ENCODE measurements around the gene ELP5.

The ELP5 gene

DNA sequence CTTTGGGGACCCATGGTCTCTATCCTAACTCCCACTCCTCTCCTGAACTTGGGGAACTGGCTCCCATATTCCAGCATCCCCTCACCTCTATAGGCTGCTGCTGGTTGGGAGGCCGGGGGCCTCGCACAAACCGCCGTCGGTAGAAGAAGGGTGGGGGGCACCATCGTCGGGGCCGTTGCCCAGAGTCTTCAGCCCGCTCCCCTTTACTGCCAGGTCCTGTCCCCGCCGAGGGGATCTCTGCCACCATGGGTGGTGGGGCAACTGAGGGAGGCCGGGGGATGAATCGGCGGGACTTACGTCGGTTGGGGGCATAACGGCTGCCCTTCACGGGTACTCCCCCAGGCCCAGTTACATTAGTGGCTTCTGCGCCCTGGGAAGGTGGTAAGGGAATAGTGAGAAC, 38.2 kb downstream of the ELP5 start:
- no peak for DNase-seq

DNA sequence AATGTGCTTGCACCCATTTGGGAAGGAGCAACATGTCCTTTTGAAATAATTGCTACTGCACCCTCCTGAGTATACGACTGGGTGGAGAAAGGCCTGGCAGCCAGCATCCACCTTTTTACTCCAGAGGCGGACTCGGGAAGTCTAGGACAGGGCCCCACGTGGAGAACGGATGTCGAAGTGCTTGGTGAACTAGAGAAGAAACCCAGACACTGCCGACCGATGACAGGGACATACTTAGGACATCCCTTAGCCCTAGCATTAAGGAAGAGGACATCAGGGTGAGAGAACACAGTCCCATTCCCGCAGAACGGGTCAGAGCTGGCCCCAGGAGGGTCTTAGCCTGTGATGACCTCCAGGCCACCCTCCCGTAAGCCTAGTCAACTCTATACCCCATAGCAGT, 38.7 kb downstream of the ELP5 start:
- no peak for DNase-seq

DNA sequence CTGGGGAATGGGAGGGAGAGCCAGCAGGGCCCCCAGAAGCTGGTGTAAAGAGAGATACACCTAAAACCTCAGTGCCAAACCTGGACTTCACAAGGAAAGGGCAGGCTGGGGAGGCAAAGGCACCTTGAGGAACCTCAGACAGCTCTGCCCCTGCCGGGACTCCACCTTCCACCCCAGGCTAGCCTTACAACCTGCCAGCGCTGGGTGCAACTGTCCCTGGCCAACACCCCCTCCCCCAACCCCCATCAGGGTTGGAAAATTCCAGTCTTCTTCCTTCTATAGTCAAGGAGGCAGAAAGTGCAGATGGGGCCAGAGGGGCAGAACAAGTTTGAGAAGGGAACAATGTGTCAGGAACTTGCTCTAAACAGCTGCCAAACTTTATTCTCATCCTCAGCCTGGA, 40.2 kb downstream of the ELP5 start:
- DNase-seq: no peak

DNA sequence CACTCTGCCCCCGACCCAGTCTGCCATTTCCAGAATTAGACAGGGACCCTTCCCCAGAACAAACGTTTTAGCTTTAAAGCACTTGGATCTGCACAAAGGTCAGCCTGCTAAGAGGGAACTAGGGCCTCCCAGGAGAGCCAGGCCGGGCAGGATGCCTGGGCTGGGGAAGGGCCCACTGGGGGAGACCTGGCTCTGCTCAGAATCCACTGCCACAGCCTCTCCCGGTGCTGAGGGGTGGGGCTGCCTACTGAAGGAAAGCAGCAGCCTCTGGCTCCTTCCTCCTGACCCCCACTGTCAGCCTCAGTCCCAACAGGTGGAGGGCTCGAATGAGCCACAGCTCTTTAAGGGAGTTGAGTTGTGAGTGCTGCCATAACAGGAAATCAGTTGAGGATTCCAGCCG, 40.7 kb downstream of the ELP5 start:
- no peak for DNase-seq

DNA sequence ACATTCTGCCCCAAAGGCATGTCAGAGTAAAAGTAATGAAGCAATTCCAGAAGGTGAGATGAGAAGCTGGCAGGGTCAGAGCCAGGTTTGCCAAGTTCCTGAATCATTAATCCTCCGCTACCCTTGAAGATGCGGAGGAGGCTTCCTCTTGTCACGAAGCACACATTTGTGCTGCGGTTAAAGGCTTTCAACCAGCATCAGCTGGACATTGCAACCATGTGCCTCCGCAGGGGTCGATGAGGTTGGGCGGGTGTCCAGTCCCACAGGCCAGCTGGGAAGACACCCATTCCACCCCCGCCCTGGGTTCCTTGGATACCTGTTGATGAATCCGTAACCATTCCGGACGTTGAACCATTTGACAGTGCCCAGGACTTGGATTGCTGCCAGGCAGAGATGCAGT, 41.1 kb downstream of the ELP5 start:
- no peak for DNase-seq

DNA sequence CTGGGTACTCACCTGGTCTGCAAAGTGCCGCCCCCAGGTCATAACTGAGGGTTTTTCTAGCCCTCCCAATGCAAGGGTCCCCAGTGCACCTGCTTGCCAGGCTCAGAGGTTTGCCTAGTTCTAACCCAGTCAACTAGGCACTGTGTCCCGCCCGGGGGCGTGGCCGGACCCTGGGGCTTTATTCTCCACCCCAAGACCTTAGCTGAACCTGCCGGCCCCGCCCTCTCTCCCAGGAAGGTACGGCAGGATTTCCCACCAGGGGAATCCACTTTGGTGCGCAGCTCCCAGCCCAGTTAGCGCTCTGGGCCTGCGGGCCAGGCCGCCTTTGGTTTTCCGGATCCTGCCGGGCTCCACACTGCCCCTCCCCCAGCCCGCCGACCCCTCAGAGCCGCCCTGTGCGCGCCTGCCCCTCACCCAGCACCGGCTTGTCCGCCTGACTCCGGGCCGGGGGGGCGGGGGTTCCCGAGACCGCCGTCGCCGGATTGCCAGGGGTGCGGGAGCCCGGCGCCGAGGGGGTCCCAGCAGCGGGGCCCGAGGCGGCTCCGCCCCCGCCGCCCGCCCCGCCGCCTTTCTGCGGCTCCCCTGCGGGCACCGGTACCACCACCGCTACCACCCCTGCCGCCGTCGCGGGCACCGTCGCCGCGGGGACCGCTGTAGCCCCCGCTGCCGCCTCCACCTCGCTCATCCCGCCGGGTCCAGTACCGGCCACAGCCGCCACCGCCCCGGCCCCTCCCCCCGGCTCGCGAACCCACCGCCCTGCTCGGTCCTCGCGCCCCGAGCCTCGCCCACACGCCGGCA, 42.0 kb downstream of the ELP5 start:
- DNase-seq: no peak

DNA sequence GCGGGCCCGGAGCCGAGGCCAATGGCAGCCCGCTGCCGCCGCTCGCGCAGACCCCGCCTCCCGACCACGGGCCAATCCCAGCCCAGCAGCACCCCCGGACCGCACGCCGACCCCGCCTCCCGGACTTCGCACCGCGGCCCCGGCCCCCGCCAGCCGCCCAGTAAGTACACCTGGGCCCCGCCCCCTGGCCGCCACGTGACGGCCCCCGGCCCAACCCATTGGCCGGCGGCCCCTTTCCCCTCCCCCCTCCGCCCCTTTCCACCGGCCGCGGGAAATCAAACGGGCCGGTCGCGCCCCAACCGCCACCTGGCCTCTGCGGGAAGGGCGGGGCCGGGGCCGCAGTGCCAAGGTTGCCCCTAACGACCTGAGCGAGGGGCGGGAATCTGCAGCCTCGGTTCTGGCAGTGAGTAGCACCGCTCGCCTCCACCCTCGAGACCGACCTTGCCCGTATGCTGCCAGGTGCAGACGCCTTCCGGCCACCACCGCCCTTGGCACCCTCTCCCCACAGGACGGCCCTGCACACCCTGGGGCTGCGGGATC, 42.7 kb downstream of the ELP5 start, which contains the start of gene YBX2:
Gene YBX2 (minus strand): TSS at position 26 of the 540 bp plus-strand sequence. CDS start 139 bp downstream, outside the sequence.
- DNase-seq: peak; percentile 73

DNA sequence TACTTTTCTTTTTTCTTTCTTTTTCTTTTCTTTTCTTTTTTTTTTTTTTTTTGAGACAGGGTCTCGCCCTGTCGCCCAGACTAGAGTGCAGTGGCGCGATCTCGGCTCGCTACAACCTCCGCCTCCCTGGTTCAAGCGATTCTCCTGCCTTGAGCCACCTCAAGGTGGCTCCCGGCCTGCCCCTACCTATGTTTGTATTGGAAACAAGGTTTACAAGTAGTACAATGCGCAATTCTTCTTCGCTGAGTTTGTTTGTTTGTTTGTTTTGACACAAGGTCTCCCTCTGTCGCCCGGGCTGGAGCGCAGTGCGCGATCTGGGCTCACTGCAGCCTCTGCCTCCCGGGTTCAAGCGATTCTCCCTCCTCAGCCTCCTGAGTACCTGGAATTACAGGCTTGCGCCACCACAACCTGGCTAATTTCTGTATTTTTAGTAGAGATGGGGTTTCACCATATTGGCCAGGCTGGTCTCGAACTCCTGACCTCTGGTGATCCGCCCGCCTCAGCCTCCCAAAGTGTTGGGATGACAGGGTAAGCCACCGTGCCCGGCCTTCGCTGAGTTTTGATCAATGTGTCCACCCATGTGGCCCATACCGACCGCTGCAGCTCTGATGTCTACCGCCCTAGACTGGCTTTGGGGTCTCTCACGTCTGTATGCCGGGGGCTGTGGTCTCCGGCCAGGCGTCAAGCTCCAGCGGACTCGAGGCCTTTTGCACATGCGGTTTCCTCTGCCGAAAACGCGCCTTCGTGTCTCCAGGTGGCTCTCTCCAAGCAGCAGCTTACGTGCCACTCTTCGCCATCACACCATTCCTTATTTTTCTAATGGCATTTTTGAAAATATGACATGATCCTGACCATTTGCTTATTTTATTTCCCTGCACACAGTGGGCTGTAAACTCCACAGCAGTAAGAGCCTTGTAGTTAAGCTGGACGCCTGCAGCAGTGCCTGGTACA, 43.5 kb downstream of the ELP5 start:
- no peak for DNase-seq

DNA sequence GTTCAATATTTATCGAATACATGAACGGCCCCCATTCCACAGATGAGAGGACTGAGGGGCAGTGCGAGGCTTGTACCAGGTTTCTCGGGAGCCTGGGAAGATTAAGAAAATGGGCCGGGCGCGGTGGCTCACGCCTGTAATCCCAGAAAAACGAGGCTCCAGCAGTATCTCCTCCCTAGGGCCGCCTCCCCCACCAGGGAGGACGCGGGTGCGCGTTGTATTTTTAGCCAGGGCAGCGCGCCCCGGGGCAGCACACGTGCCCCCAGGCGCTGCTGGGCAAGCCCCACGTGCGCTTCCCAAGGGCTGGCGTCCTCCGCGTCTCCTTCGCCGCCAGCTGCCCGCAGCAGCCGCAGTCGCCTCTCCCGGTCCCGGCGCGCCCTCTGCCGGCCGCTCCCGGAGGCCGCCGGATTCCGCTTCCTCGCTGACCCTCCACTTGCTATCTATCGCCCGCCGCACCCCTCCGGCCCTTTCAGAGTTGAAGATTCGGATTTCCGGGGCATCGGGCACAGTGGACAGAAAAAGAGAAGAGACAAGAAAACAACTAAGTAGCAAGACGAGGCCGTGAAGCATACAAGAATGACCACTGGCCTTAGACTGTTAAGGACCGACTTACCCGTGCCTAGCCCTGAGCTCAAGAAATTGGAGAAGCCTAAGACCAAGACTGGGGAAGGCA, 44.3 kb downstream of the ELP5 start:
- DNase-seq: peak; percentile 65

DNA sequence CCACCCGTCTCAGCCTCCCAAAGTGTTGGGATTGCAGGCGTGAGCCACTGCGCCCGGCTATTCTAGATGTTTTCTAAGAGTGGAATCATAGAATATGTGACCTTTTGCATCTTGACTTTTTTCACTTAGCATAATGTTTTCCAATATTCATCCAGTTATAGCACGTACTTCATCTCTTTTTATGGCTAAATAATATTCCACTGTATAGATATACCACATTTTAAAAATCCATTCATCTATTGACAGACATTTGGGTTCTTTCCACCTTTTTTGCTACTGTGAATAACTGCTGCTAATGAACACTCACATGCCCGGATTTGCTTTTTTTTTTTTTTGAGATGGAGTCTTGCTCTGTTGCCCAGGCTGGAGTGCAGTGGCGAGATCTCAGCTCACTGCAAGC, 52.2 kb downstream of the ELP5 start:
- DNase-seq: no peak

DNA sequence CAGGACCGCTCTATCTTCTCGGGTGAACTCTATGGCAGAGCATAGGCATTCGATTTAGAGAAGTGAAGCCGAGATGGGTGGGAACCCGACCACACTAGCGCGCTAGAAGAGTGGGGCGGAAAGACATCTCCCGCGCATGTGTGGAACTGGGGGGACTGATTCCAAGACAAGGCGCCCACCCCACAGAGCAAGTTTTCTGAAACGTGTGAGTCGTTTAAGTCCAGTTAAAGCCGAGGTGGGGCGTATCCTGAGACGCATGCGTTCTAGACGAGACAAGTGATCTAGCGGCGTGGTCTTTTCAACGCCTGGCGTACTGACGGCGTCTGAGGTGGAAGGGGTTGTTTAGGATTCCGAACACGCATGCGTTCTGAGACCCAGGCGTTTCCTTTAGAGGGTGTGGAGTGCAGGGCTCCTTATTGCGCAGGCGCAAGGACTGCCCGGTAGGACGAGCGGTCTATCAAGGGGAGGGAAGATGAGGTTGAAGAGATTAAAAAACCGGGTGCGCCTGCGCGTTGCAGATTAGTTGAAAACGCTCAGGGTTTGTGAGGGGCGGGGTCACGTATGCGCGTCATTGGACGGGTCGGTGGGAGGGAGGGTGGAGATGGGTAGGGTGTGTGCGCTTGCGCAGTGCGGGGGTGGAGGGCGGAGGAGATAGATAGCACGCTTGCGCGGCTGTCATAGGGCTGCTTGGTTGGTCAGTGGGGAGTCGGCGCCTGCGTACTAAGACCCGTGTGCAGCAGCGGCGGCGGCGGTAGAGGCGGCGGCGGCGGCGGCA, 55.1 kb downstream of the ELP5 start, which contains the start of gene EIF5A:
Gene EIF5A (plus strand): TSS at position 718 of the 775 bp plus-strand sequence. CDS start 2,008 bp downstream, outside the sequence.
- DNase-seq: peak; percentile 100

DNA sequence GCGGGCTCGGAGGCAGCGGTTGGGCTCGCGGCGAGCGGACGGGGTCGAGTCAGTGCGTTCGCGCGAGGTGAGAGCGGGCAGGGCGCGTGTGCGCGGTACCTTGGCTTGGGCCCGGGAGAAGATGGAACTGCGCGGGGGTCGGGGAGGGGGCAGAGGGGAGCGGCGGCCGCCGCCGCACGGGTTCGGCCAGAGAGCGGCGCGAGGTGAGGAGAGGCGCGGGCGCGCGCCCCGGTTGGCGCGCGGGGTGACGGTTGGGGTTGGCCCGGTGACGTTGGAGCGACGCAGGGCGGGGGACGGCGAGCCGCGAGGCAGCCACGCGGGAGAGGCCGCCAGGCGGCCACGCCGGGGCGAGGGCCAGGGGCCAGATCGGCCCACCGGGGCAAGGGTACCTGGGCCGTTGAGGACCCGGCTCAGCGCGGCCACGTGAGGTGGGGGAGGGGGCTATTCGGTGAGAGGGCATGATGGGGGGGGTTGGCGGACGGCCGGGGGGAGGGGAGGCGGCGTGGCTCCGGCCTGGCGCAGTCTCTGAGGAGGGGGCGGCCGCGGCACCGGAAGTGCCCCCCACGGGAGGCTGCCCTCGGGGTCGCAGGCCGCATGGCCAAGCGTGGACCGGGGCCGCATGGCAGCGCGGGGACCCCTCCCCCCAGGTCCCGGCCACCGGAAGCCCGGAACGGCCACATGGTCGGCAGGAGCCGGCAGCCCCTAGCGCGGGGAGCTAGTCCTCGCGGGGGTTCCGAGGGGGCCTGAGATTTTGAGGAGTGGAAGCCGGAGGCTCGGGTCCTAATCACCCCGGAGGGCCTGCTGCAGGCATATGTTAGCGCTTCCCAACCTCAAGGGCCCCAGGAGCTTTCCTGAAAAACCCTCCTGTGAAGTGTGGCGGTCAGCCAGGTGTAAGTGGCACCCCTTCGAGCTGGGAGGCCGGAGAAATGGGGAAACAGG, 55.9 kb downstream of the ELP5 start:
- peak; percentile 50 for DNase-seq

DNA sequence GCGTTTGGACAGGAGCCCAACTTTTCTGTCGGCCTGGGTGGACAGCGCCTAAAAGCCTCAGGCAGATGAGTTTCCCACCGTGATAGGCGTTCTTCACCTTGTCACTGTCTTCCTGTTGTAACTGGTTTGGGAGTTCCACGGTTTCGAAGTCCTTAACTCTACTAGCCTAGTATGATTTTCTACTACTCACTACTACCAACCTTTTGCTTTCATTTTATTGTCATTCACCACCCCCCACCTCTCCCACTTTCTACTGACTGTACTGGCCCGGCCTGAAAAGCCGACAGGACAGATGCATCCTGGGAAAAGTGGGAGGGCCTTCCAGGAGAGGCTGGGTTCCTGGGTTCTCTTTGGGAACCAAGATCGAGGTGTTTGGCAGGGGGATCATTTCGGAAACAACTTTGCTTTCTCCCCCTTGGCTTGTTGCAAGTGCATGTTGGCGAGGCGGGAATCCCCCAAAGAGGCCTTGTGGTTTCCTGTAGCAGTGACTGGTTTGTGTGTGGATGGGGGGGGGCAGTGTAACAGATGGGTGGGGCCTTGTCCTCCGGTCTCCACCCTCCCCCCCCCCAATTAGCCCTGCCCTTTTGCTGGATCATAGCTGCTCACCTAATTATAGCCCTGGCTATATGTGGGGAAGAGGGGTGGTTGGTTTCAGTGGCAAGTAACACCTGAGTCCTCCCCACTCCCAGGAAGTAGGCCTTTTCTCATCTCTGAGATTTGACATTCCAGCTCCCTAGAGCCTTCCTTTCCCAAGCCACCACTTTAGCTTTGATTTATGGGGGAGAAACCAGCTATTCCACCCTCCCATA, 56.8 kb downstream of the ELP5 start:
- peak; percentile 89 for DNase-seq

All from stimulated activated CD4-positive, alpha-beta T cell treated with anti-CD3 and anti-CD28 coated beads, Interleukin-4, amount 100 ng/mL, for 24 hours (primary cell).